Fibroblast of skin of right quadriceps (primary cell): ENCODE measurements around the gene MAPK4.
"Not testable (repeated sequence)": the region's sequence is repeated elsewhere in the genome, so short reads cannot be mapped to it uniquely, and the experiment has no call there.

Experiments
- DNase-seq: peaks from one replicate; pipeline ENCODE4 v3.0.0-alpha.2; 2013

The MAPK4 gene

DNA sequence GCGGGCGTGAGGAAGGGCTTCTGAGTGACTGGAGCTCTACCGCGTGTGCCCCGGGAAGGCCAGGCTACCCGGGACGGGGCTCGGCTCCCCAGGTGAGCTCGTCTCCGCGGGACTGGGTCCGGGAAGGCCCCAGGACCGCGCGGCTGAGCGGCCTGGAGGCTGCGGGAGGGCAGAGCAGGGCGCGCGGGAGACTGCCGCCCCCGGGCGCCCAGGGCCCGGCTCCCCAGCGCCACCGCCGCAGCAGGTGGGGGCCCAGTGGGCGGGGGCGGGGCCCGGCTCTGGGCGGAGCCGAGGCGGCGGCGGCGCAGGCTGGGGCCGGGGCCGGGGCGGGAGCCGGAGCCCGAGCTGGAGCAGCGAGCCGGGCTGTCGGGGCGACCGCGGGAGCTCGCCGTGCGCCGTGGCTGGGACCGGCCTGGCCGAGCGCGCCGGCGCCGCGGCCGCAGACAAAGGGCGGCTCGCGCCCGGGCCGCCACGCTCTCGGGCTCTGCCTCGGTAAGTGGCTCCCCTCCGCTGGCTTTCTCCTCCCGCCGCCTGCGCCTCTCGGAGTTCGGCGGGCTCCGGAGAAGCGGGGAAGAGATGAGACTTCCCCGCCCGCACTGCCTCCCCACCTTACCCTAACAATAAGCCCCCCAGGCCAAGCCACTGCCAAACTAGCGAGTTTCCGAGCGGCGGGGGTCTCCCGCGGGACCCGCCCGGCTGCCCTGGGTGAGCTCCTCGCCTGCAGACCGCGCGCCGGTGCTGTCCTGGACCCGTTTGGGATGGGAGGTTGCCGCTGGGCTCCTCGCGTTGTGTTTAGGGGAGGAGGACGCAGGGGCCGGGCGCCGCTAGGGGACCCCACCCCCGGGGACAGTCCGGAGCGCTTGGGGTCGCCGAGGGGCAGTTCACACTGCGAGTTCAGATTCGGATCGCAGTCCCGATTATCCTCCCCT is at the start of gene MAPK4:
MAPK4 (plus strand) TSS at position 336 of the 929 bp plus-strand sequence. CDS start 103,872 bp downstream, outside the sequence.
- peak; percentile 11 for DNase-seq

DNA sequence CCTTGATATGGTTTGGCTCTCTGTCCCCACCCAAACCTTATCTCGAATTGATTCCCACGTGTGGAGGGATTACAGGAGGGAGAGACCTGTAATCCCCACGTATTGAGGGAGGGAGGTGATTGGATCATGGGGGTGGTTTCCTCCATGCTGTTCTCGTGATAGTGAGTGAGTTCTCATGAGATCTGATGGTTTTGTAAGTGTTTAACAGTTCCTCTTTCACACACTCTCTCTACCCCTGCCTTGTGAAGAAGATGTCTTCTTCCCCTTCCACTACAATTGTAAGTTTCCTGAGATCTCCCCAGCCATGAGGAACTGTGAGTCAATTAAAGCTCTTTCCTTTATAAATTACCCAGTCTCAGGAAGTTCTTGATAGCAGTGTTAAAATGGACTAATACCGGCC is 42.6 kb upstream of the MAPK4 start:
- not testable (repeated sequence) for DNase-seq

DNA sequence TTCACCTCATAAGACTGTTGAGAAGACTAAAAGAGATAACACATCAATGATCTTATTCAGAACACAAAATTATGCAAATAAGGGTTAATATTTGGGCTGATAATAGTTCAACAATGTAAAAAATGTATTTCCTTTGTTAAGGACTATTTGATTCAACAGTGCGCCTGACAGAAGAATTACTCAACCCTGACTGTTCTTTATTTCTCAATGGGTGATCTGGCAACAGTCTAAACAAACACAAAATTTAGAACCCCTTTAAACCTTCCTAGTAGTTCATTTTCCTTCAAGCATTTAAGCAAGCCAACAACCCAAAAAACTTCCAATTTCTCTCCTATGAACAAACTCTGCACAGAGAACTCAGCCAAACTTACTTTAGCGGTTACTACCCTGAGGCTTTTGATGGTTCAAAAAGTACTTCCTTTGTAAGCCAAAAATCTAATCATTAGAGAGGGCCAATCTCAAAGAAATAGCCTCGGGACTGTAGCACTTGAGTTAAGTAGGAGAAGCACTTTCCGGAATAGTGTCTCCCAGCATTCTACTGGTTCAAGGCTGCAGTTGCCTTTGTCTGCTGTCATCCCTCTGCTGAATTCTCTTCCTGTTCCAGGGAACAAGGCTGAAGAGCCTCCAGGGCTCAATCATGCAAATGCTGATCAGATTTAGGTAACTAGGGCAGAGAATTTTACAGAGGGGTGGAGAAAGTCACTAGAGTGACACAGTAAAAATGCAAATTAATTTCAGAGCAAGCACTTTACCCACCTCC is 40.9 kb upstream of the MAPK4 start:
- no peak for DNase-seq

DNA sequence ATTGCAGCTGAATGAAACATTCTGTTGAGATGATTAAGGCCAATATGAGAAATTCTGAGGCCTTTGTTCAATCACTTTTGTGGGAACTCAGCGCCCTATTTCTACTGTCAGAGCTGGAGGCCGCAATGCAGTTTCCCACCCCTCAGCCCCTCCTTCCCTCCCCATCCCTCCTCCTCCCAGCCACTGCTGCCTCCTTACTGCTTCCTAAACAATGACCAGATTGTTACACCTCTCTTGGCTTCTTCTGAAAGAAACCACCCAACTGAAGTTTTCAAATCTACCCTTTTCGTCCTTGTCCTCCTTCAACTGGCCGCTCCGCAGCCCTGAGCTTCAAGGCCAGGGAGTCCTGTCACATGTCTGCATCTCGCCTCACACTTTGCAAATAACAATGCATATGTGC is 36.7 kb upstream of the MAPK4 start:
- no peak for DNase-seq

DNA sequence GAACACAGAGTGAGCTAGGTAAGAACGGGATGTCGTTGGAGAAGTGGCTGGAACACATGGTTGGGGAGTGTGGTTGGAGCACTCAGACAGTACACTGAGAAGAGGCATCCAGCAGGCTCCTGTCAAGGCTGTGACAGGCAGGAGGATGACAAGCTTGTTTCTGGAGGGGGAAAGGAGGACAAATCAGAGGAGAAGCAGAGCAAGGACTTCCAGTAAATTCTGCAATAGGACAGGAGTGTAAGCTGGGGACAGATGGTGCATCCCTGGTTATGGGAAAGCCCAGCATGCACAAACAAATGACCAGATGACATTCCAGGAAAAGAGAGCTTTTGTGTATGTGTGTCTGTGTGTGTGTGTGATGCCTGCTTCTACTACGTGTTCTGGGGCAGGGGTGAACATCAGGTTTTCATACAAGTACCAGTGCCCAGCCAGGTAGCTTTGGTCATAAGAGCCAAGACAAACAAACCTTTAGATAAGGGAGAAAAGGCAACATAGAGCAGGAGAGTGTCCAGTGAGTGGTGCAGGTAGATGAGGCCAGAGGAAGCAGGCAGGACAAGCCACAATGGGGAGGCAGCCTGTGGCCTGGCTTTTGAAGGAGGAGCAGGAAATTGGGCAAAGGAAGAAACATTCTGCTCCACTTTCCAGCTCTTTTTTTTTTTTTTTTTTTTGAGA is 32.1 kb upstream of the MAPK4 start:
- DNase-seq = no peak

DNA sequence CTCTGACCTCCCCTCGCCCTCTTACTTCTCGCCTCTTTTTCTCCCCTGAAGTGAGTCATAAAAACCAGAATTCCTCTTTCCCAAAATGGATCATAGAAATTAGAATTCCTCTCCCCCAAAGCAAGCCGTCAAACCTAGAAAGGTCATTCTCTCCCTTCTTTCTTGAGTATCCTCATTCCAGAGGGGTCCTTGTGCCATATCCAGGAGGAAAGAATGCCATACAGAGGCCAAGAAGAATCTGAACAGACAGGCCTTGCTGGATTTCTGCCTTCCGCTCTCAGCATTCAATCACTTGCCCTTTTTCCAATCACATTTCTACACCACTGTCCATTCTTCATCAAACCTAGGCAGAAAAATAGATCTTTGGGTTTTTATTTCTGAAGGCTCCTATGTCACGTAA is 31.1 kb upstream of the MAPK4 start:
- DNase-seq = no peak

DNA sequence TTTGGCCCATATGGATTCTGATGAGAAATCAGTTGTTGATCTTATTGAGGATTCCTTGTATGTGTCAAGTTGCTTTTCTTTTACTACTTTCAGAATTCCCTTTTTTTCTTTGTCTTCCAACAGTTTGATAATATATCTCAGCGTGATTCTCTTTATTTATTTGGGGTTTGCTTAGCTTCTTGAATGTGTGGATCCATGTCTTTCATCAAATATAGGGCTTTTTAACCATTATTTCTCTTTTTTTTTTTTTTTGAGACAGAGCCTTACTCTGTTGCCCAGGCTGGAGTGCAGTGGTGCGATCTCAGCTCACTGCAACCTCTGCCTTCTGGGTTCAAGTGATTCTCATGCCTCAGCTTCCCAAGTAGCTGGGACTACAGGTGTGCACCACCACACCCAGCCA is 26.1 kb upstream of the MAPK4 start:
- DNase-seq = not testable (repeated sequence)

DNA sequence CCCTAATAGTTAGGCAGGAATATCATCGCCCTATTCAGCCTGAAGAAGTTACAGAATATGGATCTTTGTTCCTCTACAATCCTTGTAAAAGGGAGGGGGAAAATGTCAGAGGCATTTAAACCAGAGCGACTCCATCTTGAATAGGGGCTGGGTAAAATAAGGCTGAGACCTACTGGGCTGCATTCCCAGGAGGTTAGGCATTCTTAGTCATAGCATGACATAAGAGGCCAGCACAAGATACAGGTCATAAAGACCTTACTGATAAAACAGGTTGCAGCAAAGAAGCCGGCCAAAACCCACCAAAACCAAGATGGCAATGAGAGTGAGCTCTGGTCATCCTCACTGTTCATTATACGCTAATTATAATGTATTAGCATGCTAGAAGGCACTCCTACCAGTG is 15.4 kb upstream of the MAPK4 start:
- not testable (repeated sequence) for DNase-seq

DNA sequence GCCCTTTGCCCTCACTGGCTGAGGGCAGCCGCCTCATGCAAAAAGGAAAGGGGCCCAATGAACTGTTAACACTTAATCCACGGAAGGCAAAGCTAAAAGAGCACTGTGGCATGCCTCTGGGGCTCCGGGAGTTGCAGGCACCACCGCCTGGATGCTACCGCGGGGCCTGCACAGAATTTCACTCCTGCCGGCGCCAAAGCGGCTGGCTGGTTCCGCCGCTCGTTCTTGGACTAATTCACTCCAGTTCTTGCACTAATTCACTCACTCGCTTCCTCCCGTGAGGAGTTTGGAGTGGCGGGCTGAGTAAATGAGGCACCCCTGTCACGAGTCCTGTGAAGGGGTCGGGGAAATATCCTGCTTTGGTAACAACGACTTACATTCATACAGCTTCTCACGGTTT is 14.0 kb upstream of the MAPK4 start:
- no peak for DNase-seq

DNA sequence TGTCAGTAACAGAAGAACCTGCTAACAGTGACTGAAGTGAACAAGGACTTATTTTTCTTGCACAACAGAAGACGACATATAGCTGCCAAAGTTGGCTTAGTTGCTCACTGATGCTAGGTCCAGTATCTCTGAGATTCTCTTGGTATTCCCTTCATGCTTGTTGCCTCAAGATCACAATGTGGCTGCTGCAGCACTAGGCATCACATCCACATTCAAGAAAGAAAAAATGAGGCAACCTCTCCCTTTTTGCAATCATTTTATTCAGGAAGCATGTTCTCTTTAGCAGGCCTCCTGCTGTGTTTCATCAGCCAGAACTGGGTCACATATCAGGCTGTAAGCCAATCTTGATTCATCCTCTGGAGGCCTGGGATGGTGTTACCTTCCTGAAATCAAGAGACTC is 11.7 kb upstream of the MAPK4 start:
- DNase-seq = no peak

DNA sequence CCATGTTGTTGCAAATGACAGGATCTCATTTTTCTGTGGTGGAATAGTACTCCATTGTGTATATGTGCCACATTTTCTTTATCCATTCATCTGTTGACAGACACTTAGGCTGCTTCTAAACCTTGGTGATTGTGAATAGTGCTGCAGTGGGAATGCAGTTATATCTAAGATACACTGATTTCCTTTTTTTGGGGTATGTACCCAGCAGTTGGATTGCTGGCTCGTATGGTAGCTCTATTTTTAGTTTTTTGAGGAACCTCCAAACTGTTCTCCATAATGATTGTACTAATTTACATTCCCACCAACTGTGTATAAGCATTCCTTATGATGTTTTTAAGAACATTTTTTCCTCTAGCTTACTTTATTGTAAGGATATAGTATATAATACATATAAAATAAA is 8.2 kb upstream of the MAPK4 start:
- DNase-seq = not testable (repeated sequence)

DNA sequence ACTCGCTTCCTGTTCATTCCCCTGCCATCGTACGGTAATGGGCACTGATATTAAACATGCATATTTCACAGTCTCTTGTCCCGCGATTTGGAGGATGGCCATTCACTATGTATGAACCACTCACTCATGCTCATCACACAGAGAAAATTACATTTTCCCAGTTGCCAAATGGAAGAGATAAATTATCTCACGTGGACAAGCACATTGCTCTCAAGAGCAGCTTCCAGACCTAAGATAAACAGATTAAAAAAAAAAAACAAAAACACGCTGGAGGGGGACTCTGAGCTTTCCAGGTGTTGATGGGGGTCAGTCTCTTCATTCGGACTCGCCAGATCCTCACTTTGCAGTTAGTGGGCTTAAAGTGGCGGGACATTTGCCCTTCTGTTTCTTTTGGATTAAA is 1.7 kb upstream of the MAPK4 start:
- no peak for DNase-seq

DNA sequence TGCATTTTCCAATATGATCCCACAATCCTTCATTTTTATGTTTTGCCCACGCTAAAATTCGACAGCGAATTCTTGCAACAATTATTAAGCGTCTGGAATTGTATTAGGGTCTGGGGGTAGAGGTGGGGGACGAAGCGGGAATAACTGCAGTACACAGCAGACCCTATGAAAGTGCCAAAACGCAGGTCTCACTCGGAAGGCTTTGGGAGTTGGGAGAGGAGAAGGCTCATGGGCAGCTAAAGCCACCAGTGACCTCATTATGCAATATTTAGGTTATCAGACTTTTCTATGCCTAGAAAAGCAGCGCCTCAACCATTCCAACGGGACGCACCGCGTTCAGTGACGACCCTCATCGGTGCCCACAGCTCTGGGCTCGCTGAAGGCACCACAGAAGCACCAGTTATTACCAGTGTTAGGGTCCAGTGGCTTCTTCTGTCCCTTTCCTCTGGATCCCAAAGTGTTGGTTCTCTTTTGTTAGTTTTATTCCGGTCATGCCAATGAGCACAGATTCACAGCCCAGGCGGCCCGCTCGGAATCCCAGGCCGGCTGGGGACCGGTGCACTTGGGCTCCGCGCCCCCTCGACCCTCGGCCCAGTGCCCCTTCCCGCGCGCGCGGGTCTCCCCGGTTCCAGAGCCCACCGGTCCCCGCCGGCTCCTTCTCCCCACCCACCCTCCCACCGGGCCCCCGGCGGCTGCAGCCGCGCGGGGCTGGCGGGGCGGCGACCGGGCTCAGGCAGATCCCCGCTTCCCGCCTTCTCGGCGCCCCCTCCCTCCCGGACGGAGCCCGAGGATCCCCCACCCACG is 737 bp upstream of the MAPK4 start:
- DNase-seq = no peak

DNA sequence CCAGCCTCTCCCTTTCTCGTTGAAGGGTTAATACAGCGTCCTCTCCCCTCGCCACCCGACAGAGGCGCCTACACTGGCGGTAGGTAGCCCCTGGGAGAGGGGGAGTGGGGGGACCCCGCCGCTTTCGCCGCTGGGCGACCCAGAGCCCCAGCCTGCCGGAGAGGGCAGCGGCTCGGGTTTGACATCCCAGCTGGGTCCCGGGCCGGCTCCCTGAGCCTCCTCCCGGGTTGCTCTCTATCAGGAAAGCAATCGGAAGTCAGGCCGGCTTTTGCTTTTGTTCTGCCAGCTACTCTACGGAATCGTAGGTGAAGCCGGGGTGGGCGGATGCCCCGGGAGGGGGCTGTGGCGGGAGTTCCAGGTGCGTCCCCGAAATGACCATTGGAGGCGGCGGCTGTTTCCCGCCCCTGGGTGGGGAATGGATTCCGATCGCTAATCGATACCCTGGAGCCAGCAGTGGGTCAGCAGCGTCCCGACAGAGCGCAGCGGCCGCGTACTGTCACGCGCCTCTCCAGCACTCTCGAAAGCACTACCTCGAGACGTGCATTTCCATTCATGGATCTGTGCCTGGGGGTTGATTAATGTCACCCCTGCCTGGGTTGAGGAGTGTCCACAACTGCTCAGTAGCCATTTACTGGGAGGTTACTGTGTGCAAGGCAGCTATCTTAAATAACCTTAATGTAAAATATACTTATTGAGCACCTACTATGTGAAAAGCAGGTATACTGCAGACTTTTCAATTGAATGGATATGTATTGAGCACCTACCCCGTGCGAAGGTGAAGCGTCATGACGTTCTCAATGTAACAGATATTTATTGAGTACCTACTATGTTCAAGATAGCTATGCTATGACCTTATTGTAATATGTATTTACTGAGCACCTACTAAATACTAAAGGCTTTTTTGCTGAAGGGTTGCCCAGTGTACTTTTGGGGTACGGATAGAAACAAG is 1.1 kb downstream of the MAPK4 start:
- DNase-seq = no peak

DNA sequence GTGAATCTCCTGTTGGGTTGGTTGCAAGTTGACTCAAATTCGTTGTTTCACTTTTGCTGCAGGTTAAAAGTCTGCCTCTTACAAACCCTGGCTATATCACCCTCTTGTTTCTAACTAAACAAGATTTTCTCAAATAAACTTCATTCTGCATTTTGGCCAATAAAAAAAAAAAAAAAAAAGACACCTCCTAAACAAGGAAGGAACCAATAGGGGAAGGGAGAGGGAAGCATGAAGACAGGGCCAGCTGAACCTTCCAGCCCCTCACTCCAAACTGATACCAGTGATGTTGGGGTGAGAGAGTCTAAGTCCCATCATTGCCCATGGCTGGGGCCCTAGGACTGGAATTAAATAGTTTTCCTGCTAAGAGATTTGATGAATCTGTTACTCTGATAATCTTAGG is 2.4 kb downstream of the MAPK4 start:
- DNase-seq = not testable (repeated sequence)

DNA sequence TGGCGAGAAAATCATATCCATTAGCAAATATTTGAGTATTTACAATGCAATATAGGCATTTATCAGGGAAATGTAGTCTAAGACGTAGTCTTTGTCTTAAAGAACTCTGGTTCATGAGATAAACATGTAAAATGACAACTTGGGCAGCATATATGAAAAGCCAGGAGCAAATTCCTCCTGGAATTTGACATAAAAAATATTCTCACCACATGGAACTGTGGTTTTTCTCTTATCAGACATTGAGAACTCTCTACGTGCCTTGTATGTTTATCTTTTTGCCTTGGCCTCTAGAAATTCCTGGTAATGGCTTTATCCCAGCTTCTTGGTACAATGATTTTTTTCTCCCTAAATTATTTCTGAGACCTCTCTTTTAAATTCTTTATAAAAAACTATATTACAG is 2.8 kb downstream of the MAPK4 start:
- DNase-seq = no peak

DNA sequence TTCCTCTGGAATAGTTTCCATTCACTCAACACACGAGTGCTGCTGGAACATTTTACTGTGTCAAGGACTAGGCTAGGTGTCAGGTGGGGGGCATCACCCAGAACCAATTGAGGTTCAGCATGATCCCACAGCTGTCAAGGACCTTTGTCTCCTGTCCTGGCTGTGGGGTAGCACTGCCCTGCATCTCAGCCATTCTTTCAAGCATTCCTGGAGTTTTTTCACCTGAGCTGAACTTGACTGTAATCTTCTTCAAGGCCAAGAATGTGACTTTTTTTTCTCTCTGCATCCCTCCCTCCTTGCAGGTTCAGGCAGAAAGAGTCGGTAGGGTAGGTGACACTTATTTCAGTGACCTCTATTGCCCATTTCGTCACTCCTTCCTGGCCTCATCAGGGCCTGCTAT is 3.5 kb downstream of the MAPK4 start:
- no peak for DNase-seq

DNA sequence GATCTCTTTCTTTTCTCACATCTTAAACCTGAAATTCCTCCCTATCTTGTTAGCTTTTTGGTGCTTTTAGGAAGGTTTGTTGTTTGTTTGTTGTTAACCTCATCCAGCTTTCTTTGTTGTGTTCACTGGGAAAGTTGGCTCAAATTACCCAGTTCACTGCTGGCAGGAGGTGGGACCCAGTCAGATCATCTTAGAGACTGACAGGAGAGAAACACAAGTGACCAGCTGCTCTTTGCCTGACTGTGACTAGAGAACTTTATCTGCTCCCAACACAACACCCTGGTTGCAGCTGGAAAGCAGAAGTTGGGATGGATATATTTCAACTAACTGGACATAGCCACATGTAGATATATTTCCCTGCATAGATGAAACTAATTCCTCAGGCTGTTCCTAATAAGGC is 10.0 kb downstream of the MAPK4 start:
- DNase-seq = no peak

DNA sequence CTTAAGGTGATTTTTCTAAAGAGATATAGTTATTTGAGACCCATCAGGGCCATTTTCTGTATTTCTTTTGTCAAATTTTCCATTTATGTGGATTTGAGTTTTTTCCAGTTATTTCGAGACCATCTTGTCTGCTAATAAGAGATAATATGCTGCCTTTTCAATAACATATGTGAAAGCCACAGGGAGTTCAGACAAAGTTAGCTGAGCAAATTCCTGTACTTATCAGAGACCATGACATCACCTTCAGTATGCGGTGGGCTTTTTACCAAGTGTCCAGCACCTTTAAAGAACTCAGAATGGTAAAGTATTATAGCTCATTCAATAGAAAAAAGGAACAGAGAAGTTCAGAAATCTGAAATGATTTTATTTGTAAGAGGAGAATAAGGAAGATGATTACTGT is 11.7 kb downstream of the MAPK4 start:
- no peak for DNase-seq

DNA sequence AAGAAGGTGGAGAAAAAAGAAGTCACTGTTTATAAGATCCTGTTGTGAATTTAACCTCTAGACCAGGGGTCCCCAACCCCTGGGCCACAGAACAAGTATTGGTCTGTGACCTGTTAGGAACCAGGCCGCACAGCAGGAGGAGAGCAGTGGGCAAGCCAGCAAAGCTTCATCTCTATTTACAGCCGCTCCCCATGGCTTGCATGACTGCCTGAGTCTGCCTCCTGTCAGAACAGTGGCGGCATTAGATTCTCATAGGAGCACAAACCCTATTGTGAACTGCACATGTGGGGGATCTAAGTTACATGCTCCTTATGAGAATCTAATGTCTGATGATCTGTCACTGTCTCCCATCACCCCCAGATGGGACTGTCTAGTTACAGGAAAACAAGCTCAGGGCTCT is 13.3 kb downstream of the MAPK4 start:
- DNase-seq = not testable (repeated sequence)

DNA sequence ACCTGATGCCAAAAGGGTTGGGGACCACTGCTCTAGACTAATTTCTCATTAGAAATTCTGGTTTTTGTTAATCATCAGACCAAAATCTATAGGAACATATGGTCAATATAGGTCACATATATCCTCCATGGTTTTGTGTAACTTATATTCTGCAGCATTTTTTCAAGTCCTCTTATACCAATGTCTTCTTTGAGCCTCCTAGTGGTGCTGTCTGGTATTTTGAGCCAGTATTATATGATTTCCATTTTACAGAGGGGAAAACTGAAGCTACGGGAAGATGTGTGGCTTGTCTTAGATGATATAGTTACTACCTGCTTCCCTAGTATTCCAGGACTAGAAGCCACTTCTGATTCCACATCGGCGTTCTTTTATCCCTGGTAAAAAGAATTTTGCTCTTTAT is 13.8 kb downstream of the MAPK4 start:
- DNase-seq = no peak

DNA sequence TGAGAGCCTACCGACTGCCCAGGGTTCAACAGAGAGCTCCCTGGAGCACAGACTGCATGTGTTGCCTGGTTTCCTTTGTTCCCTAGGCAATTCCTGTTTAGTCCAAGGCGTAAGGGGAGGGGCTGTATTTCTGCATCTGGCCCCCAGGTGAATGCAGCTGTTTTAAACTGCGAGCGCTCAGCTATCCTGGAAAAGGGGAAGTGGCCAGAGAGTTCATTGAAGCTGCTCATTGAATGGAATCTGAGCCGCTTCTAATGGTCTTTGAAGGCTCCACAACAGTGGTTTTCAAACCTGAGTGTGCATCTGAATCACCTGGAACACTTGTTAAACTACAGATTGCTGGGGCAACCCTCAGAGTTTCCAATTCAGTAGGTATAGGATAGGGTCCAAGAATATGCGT is 18.1 kb downstream of the MAPK4 start:
- no peak for DNase-seq
